NCI-H1436 (cell line): ENCODE data around the gene HYAL2.
A peak's percentile ranks its signal among the peaks of the same experiment; 100 is the strongest.

Source experiments
- DNase-seq: peaks from one replicate; lab custom pipeline; 2025; lab: John Stamatoyannopoulos, UW

The HYAL2 gene

DNA sequence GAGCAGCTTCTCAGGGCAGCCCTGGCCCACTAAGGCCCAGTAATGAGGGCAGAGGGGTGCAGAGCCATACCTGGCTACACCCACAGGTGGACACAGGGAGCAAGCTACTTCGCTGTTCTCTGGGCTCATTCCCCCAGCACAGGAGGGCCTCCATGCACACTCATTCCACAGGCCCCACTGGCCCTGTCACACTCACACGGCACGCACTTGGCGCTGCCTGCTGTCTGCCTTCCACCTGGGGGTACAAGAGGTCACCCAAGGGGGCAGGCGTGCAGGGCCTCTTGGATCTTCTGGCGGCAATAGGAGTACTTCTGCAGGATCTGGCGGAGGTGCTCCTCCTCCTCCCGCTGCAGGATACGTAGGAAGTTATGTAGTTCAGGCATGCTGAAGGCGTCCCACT is 7.8 kb upstream of the HYAL2 start:
- no peak for DNase-seq

DNA sequence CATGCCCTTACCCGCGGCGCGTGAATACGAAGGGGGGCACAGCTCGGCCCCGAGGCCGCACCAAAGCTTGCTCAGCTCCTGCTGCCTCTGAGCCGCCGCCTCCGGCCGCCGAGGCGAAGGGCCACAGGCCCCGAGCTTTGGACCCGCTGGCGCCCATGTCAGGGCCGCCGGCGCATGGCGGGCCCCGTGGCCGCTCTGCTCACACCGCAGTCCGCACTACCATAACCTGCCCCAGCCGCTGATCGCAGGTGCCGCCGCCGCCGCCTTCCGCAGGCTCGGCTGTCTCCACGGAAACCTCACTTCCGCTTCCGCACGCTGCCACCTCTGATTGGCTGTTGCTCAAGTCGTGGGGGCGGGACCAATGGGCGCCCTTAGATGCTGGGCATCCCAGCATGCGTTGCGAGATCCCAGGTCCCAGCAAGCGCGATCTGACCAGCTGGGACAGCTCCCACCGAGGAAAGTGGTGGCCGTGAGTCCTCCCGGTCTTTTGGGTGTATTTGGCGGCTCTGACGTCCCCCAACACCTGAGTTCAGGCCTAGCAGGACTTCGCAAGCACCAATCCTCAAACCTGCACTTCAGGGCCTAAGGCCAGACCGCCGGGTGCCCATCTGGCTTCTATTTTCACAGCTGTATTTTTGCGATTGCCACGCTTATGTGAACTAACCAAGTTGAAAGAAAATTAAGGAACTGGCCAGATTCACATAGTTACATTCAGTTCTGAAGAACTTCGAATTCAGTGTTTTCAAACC is 5.6 kb upstream of the HYAL2 start, which contains the start of gene TUSC2:
Gene TUSC2, minus strand, starts transcription at position 281 of the 749 bp plus-strand sequence. Its CDS starts 124 bp downstream, at position 157.
- peak; percentile 92 for DNase-seq

DNA sequence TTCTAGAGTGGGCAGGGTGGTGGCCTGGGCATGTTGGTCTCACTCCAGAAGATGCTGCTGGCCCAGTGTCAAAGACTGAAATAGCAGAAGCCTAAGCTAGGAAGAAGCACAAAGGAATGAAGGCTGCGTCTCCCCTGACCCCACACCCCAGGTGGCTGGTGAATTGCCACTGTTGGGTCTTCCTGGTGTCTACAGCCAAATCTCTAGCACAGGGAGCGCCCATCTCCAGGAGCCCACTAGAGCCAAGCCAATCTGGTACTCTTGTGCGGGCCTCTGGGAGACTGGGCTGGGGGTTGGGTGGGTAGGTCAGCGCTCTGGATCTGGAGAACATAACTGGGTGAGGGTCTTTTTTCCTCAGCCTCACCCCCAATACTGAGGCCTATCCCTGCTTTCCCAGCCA is 4.6 kb upstream of the HYAL2 start:
- DNase-seq = no peak

DNA sequence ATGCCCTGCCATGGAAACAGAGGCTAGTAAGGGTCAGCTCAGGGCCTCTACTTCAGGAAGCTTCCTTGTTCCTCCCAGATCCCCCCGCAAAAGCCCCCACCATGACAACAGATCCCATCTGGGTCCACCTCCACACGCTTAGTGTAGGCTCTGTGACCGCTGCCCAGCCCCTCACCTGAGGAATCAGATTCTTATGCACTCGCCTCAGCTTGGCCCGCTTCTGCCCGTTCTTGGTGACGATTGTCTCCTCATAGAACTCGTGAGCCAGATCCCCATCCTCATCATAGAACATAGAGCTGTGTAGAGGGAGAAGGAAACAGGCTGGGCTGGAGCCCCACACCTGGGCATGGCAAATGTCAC is 3.6 kb upstream of the HYAL2 start:
- DNase-seq = no peak

DNA sequence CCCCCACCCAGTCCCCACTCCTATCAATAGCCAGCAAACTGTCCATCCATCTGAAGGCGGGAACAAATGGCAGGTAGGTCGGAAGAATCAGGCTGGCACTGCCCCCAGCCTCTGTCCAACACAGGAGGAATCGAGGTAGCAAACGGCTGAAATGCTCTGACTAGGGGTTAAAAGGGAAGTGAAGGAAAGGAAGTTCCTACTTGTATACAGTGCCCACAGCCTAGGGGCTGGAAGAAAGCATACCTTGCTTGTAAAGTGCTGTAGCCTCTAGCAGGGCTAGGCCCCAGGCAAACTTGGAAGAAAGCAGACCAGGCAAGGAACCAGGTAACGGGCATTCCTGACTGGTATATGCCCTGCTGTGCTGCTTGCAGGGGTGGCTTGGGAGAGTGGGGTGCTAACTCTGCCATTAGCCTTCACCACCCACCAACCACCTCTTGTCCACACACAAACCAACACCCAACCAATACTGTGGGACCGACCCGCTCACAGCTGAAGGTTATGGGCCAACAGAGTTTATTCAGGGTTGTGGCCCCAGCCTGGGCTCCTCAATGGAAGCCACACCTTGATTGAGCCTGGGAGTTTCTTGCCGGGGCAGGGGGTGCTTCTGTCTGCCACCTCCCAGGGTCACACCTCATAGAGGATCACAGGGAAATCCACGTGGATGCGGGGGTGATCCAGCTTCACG is 3.1 kb upstream of the HYAL2 start:
- DNase-seq = no peak

DNA sequence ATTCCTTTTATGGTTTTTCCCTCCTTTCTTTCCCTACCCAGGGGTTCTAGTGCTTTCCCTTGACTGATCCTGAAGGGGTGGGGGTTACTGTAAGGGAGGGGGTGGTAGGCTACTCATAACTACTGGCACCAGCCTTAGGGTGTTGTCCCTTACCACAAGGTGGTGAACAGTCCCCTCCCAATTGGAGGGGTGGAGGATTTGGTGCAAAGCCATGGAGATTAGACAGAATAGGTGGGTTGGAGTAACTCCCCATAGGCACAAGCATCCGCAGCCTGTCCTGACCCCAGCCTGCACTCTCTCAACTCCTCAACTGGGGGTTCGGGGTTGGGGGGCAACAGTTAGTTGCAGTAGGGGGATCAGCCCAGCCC is 2.6 kb upstream of the HYAL2 start:
- no peak for DNase-seq

DNA sequence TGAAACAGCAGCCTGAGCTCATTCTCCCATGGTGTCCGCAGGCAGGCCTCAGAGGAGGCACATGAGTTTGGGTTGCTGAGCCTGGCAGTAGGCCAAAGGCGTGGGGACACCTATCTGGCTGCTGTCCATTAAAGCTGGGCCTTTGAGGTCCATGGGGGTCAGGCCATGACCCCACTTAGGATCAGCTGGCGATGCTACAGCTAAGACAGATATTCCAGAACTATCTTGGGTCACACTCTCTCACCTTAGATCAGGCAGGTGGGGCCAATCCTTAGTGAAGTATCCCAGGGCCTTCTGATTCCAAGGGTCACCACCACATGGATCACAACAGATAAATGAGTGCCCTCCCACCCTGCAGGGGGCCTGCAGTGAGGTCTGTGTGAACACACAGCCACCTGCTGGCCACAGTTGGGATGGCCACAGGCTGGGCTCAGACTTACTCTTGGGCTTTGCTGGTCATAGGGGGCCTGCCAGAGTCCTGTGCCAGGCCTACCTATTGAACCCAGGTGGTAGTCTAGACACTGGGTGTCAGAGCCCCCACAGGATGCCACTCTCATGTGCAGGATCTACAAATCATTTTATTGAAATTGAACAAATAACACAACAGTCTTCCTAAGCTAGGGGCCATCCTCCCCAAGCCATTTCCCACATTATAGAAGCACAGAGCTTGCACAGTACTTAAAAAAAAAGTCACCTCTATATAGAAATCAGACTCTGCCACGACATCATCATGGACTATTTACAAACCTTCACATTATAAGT is 2.0 kb upstream of the HYAL2 start:
- DNase-seq = no peak

DNA sequence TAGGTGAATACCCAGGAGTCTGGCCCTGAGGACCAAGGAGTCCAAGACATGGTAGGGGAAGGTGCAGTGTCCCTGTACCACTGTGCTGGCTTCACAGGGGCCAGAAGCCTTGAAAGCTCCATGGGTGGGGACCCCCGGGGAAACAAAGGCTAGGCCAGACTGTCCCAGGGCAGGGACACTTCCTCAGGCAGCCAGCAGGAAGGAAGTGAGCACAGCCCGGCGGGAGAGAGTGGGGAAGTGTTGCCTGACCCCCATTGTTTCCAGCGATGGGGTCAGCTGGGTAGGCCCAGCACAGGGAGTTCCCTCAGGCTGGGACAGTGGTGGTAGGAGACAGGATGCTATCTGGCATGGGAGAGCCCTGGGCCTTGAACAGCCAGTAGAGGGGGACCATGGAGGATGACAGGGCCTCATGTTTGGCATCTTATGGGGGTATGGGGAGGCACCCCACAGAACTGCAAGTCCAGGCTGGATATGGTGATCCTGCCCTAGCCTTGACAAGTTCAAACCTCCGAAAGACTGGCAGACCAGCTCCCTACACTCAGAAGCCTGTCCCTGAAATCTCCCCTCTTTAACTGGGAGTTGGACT is 1.2 kb upstream of the HYAL2 start:
- DNase-seq = no peak

DNA sequence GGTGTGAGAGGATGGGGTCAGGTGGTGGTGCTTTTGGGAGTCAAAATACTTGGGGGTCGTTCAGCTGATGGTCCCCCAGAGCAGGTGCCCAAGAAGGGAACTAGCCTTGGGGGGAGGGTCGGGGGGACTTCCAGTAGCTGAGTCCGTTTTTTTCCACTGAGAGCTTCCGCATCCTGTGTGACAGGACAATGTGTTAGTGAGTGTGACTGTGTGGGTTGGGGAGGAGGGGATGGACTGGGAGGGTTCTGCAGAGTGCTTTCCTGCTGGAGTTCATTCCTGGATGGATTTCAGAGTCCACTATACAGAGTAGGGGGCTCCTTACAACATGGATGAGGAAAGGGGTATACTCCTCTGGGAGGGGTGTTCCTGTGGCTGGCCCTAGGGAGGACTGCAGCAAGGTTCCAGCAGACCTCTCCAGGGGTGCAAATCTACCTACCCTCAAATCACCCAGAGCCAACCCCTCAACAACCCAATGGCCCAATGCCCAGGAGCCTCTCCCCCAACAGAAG is 601 bp upstream of the HYAL2 start:
- DNase-seq = no peak

DNA sequence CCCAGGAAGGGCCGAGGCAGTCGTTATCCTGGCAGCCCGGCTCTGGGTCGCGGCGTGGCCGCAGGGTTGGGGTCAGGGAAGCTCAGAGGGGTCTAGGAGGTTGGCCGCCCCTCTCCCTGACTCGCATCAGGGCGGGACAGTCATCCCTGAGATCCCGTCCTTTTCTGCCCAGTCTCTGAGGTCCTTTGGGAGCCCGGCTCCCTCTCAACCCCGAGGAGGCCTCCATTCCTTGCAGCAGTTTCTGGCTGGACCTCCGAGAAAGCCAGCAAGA is 495 bp downstream of the HYAL2 start:
- DNase-seq = no peak

DNA sequence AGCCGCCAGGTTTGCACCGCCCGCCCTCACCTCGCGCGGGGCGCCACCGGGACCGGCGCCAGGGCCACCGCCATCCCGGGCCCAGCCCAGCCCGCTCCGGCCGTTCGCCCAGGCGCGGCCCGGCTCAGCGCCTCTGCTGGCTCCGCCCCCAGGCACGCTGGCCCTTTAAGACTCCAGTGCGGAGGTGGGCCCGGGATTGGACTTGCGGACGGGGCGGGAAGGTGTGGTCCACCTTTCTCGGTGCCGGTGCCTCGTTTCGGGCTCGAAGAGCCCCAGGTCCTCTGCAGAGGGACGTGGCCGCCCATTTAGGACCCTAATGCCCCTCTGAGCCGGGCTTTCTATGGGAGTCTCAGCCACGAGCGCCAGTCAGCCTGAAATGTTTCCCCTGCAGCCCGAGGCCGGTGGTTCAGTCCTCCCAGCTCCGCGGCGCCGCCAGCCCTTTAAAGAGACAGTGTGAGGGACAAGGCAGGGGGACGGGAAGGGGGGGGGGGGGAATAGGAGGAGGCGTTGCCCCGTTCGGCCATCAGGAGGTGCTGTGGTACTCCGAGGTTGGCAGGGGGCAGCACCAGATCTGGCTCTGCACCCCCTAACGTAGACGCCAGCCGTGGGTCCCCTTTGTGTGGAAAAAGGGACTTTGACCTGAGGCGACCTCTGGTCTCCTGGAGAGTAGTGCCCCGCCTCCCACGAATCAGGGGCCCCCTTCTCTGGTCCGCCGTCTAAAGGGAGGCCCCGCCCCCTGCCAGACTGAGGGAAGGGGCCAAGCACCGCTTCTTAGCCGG is 1.0 kb downstream of the HYAL2 start:
- peak; percentile 72 for DNase-seq

DNA sequence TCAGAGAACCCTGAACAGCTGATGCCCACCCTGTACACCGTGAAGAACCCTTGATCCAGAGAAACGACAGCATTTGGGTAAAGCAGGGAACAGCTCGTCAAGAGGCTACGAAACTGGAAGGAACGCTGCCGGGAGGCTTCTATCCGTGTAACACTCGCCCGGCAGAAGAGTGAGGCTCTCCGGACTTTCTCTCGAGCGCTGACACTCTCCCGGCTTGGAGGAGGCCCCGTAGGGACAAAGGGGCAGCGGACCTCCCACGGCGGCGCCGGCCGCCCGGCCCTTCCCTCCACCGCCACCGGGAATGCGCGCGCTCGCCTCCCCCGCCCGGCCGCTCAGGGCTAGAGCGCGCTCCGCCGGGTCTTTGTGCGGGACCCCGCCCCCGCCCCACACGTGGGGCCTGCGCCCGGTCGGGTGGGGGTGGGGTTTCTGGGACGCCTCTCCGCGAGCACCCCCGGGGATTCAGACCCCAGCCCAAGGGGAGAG is 1.7 kb downstream of the HYAL2 start:
- peak; percentile 61 for DNase-seq

DNA sequence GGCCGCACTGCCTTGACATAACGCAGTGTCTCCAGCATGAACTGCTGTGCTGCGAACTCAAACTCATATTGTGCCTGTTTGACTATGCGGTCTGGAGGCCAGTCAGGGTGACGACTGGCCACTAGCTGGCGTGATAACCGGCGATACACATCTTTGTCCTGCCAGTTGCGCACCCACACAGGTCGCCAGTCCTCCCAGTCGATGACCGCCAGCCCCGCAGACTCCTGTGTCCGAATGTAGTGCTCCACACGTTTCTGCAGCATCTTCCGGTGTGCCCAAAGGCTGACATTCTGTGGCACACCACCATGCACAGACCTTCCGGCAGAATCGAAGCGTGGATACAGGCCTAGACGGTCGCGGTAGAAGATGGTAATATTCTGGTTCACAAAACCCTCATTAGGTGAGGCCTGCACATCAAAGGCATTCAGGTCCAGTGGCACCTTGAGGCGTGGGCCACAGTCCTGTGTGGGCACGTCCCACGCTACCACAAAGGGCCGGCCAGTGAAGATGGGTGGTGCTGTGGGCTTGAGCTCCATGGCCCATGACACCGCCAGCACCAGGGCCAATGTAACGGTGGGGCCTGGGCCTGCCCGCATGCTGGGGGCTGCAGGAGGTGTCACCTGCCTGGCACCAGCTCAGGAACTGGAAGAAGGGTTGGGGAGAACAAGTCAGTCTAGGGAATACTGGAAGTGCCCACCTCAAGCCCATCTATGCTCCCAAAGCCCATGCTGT is 2.5 kb downstream of the HYAL2 start:
- no peak for DNase-seq

DNA sequence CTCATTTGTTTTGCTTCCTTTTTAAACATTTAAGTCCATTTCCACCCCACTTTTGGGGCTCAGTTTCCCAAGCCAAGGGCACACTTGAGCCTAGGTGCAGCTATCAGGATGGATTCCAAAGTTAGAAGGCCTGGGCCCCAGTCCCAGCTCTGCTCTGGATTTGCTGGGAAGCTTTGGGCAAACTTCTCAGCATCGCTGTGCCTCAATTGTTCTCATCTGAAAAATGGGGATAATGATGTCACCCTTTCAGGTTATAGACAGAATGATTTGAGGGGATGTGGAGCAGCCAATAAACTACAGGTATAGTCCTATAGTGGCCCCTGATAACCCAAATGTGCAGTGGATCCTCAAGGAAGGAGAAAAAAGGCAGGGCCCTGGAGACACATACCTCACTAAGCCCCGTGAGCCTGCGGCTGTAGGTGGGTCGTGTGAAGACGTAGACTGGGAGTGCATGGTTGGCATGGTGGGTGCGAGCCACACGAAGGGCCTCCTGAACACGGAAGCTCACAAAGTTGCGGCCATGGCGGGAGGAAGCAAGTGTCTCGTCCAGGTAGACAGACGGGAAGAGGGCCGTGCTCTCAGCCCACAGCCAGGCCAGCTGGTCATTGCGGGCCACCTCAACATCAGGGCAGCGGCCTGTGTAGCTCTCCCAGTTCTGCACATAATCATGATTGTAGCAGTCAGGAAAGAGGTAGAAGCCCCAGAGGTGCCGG is 3.2 kb downstream of the HYAL2 start:
- no peak for DNase-seq

DNA sequence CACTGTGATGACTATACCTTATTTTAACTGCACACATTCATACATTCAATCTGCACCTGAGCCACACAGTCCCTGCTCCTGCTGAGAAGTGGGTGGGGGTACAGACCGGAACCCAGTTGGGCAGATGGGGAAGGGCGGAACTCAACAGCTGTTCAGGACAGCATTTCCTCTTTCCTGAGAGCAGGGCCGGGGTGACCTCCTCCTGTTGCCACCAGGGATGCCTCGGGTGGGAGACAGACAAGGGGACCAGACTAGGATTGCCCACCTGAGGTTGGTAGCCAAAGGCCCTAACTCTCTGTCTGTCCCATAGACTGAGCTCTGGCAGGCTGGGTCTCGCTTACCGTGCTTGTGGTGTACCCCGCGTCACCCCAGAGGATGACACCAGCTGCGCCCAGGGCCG is 3.9 kb downstream of the HYAL2 start:
- no peak for DNase-seq

DNA sequence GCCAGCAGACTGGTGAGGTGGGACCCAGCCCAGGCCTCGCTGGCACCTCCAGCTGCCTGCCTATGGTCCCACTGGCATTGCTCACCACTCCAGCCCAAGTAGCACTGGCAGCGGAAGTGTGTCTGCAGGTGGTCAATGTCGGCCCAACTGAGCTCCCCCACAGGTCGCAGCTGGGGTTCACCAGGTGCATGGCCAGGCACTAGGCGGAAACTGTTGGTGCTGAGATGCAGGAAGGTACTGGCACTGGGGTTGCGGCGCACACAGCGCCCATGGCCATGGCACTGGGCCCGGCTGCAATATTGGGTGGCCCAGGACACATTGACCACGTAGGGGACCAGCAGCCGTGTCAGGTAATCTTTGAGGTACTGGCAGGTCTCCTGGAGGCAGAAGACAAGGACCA is 4.4 kb downstream of the HYAL2 start:
- no peak for DNase-seq

DNA sequence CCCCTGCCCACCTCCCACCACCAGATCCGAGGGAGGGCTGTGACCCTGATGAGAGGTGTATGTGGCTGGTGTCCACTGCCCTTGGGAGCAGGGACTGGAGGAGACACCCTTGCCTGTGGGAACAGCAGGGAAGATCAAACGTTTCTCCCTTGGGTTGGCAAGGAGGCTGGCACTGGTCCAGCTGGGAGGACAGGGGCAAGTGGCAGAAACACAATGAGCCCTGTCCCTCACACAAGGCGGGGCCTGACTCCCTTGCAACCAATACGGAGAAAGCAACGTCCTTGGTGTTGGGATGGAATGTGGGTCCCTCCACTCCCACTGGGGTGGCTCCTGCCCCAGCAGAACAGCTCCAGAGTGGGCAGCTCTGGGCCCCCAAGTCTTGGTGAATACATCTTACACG is 5.2 kb downstream of the HYAL2 start:
- DNase-seq = no peak

DNA sequence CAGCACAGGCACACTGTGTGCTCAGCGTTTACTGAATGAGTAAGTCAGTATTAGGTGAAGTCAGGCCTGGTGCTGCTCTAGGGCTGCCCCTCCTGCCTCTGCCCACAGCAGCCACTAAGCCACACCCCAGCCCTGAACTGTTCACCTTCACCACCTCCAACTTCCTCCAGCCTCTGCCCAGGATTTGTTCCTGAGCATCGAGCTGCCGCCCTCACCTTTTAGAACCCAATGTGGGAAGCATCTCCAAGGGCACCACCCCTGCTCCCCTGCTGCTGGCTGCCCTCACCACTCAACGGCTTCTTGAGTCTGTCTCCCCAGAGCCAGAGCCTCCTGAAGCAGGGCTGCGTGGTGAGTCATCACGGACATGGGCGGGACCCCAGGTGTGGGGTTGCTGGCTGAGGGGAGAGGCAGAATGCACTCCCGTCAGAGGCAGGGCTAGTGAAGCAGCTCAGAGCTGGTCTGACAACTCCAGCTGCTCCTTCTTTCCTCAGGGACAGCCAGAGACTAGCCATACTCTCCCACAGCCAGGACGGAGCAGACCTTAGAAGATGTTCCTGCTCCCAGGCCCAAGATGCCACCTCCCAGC is 5.8 kb downstream of the HYAL2 start:
- DNase-seq = no peak

DNA sequence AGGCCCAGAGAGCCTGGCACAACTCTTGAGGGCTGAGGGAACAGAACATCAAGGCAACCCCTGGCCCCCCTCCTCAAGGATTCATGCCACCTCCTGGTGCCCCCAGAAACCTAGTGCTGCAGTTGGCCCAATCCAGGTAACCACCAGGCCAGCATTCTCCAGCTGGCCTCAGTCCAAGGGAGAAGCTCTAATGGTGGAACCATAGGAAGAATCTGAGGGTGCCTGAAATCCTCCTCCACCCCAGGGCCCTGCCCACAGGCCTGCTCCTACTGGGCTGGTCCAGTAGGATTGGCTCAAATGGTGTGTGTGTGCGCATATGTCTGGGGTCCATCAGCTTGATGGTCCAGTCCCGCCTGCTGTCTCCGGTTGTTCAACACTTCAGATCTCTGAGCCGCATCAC is 7.7 kb downstream of the HYAL2 start:
- DNase-seq = no peak

DNA sequence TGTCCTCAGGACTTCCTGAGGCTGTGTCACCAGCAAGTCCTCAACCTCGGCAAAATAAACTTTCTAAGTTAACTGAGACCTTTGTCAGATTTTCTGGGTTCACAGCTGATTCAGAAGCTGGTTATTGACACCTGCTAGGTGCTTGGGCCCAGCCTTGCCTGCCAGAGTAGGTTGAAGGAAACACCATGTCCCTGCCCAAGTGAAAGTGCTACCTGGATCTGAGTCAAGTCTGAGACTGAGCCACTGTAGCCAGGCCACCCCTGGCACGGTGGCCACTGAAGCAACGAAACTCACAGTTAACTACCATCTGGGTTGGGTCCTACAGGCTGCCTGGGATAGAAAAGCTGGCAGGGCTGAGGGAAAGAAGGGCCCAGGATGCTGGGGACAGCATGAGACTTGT is 8.2 kb downstream of the HYAL2 start:
- no peak for DNase-seq
